ENCODE measurements around the gene ZNF689.

- no peak for TF ChIP-seq CTCF (conservative IDR thresholded peaks at IDR 0.05)
- TF ChIP-seq EZH2 (IDR thresholded peaks at IDR 0.05; ENCODE audit: low read depth) = no peak
These were observed 27.4 kb downstream of the ZNF689 start for GRCh38 chr16:30582611-30583340.

Measured in PC-9 (cell line).